HG03060 (cell line): ENCODE results near the gene WWOX.

ENCODE experiments used
- ATAC-seq: cut with Tn5 transposase; IDR thresholded peaks from one replicate; pipeline ENCODE4 v1.9.1; 2021; ENCODE audit warnings: low read depth, moderate number of reproducible peaks; ENCODE audit not compliant: unreplicated experiment

WWOX gene

GRCh38 chr16:78735337-78735736 lies 635.9 kb downstream of the WWOX start:
- ATAC-seq: no peak

GRCh38 chr16:78737630-78738029 lies 638.2 kb downstream of the WWOX start:
- no peak for ATAC-seq

- ATAC-seq: no peak
Observed at GRCh38 chr16:78738557-78738956, 639.1 kb downstream of the WWOX start.

GRCh38 chr16:78740269-78740668 lies 640.8 kb downstream of the WWOX start:
- ATAC-seq: no peak

GRCh38 chr16:78742501-78743283 lies 643.2 kb downstream of the WWOX start:
- ATAC-seq: peak; percentile 86

GRCh38 chr16:78743556-78743955 lies 644.1 kb downstream of the WWOX start:
- ATAC-seq: no peak

- no peak for ATAC-seq
Observed at GRCh38 chr16:78744099-78744498, 644.6 kb downstream of the WWOX start.

- no peak for ATAC-seq
Observed at GRCh38 chr16:78744796-78745107, 645.3 kb downstream of the WWOX start.

GRCh38 chr16:78745108-78746019 lies 645.9 kb downstream of the WWOX start:
- ATAC-seq: no peak

GRCh38 chr16:78746718-78747117 lies 647.3 kb downstream of the WWOX start:
- no peak for ATAC-seq

- no peak for ATAC-seq
Observed at GRCh38 chr16:78748220-78748929, 648.9 kb downstream of the WWOX start.

GRCh38 chr16:78749745-78750268 lies 650.4 kb downstream of the WWOX start:
- peak; percentile 45 for ATAC-seq

GRCh38 chr16:78750611-78751010 lies 651.2 kb downstream of the WWOX start:
- no peak for ATAC-seq

GRCh38 chr16:78751601-78752000 lies 652.1 kb downstream of the WWOX start:
- ATAC-seq: no peak

GRCh38 chr16:78754713-78755112 lies 655.3 kb downstream of the WWOX start:
- ATAC-seq: no peak

- ATAC-seq: no peak
Observed at GRCh38 chr16:78755751-78756661, 656.6 kb downstream of the WWOX start.

GRCh38 chr16:78759596-78759995 lies 660.1 kb downstream of the WWOX start:
- ATAC-seq: no peak

- no peak for ATAC-seq
Observed at GRCh38 chr16:78760611-78761010, 661.2 kb downstream of the WWOX start.

GRCh38 chr16:78761427-78761826 lies 662.0 kb downstream of the WWOX start:
- peak; percentile 56 for ATAC-seq

GRCh38 chr16:78762222-78762621 lies 662.8 kb downstream of the WWOX start:
- ATAC-seq: peak; percentile 44
